ENCODE measurements around the gene ZNF646.
"Not testable (repeated sequence)": the region's sequence is repeated elsewhere in the genome, so short reads cannot be mapped to it uniquely, and the experiment has no call there.

Gene ZNF646

GRCh38 chr16:31085873-31086628 lies 11.8 kb downstream of the ZNF646 start:
- DNase-seq: no peak

- no peak for DNase-seq
Measured at GRCh38 chr16:31086629-31086906, 12.3 kb downstream of the ZNF646 start.

- DNase-seq: no peak
Measured at GRCh38 chr16:31087481-31087880, 13.3 kb downstream of the ZNF646 start.

- no peak for DNase-seq
Measured at GRCh38 chr16:31087971-31088370, 13.7 kb downstream of the ZNF646 start.

GRCh38 chr16:31088459-31089183 lies 14.4 kb downstream of the ZNF646 start, which contains the start of gene PRSS53:
PRSS53 (minus strand) TSS chr16:31088943; CDS start chr16:31088809, 134 bp downstream.
- DNase-seq: no peak

- no peak for DNase-seq
Measured at GRCh38 chr16:31089199-31089598, 15.0 kb downstream of the ZNF646 start.

- no peak for DNase-seq
Measured at GRCh38 chr16:31090540-31090939, 16.3 kb downstream of the ZNF646 start.

- no peak for DNase-seq
Measured at GRCh38 chr16:31092330-31092729, 18.1 kb downstream of the ZNF646 start.

- DNase-seq: no peak
Measured at GRCh38 chr16:31093132-31093703, 19.0 kb downstream of the ZNF646 start.

- no peak for DNase-seq
Measured at GRCh38 chr16:31094088-31094423, 19.8 kb downstream of the ZNF646 start.

GRCh38 chr16:31094424-31095120 lies 20.4 kb downstream of the ZNF646 start, which contains the start of gene VKORC1:
VKORC1 (minus strand) TSS chr16:31094797; CDS start chr16:31094729, 68 bp downstream.
- peak; percentile 95 for DNase-seq

GRCh38 chr16:31099860-31100638 lies 25.8 kb downstream of the ZNF646 start:
- no peak for DNase-seq

GRCh38 chr16:31100876-31101641 lies 26.8 kb downstream of the ZNF646 start:
- DNase-seq: not testable (repeated sequence)

- DNase-seq: peak; percentile 89
Measured at GRCh38 chr16:31105677-31106213, 31.5 kb downstream of the ZNF646 start.

- DNase-seq: no peak
Measured at GRCh38 chr16:31106509-31107464, 32.6 kb downstream of the ZNF646 start.

GRCh38 chr16:31107465-31107867 lies 33.2 kb downstream of the ZNF646 start:
- DNase-seq: peak; percentile 68

- DNase-seq: peak; percentile 88
Measured at GRCh38 chr16:31108035-31108793, 34.0 kb downstream of the ZNF646 start, which contains the start of gene BCKDK. BCKDK (plus strand) TSS chr16:31108386; CDS start chr16:31109224, 838 bp downstream.

GRCh38 chr16:31108794-31109558 lies 34.8 kb downstream of the ZNF646 start:
- DNase-seq: no peak

GRCh38 chr16:31109622-31110021 lies 35.4 kb downstream of the ZNF646 start:
- DNase-seq: no peak
